ENCODE results near the gene SERPINA1. TPM values are rescaled to one million over a fixed set of nuclear protein-coding genes. Genes with fewer than 3 reads are reported as not detected.

The SERPINA1 gene
- total and polyA plus RNA-seq, 10 of the 15 experiments (the other 5 are each of a cell fraction or from before 2014, with no cell fraction given): 0.16 to 6.6 (median 0.53) TPM

DNA sequence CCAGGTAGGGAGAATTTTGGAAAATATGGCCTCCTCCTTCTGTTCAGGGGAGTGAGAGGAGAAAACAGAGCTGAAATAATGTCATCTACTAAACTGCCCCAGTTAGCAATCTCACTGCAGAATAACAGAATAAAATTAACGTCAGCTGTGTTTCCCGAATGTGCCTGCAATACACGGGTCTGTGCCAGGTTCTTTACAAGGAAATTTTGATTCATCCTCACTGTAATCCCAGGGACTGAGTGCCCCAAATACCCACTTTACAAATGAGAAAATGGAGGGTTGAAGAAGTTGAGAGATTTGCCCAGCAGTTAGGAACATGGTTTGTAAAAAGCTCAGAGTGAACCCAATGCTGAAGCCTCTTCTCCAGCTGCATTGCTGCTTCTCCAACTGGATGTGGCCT is 44.0 kb downstream of the SERPINA1 start:
- no peak for ATAC-seq
- H3K4me1 ChIP-seq (ENCODE audit: control insufficient read depth, insufficient read depth, low read length): peaks cover 22% of the 10 kb centered on the region
- no peak for DNase-seq (ENCODE audit: low read depth, low spot score)
- no peaks in the 10 kb centered on the region for H3K36me3 ChIP-seq (ENCODE audit: control insufficient read depth in 2 of 2, insufficient read depth in 2 of 2, low read length in 1 of 2)
- CTCF ChIA-PET: no interaction called here
- H3K27ac ChIP-seq (ENCODE audit: control insufficient read depth, insufficient read depth): no peak overlapping the region
- no peaks in the 10 kb centered on the region for H4K20me1 ChIP-seq (ENCODE audit: control insufficient read depth, insufficient read depth)
- peaks cover 11% of the 10 kb centered on the region for H3K9me3 ChIP-seq (replicated peaks; ENCODE audit: control insufficient read depth, insufficient read depth, low read length)
- no peak for FAIRE-seq
- TF ChIP-seq SMARCA5 (IDR thresholded peaks at IDR 0.05): no peak
- no peak for TF ChIP-seq SMAD1 (IDR thresholded peaks at IDR 0.05; ENCODE audit: low read depth, partially characterized antibody)
- no peak for TF ChIP-seq FOS (IDR thresholded peaks at IDR 0.05; ENCODE audit: borderline replicate concordance, extremely low read depth, insufficient read length)
- TF ChIP-seq, protein P1, sequence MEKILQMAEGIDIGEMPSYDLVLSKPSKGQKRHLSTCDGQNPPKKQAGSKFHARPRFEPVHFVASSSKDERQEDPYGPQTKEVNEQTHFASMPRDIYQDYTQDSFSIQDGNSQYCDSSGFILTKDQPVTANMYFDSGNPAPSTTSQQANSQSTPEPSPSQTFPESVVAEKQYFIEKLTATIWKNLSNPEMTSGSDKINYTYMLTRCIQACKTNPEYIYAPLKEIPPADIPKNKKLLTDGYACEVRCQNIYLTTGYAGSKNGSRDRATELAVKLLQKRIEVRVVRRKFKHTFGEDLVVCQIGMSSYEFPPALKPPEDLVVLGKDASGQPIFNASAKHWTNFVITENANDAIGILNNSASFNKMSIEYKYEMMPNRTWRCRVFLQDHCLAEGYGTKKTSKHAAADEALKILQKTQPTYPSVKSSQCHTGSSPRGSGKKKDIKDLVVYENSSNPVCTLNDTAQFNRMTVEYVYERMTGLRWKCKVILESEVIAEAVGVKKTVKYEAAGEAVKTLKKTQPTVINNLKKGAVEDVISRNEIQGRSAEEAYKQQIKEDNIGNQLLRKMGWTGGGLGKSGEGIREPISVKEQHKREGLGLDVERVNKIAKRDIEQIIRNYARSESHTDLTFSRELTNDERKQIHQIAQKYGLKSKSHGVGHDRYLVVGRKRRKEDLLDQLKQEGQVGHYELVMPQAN (conservative IDR thresholded peaks at IDR 0.05): no peak
- TF ChIP-seq SUZ12 (IDR thresholded peaks at IDR 0.05; ENCODE audit: unreplicated experiment): no peak
- H2AFZ ChIP-seq (ENCODE audit: control insufficient read depth, low read depth, low read length): no peak overlapping the region
- SMC1A ChIA-PET (ENCODE audit: uncharacterized antibody, unreplicated experiment): interaction anchor here (0.7 kb wide), 1 partner anchor 1698 kb away, joined by 4 read pairs; no protein-coding TSS in a partner anchor
- RAD21 ChIA-PET (ENCODE audit: unreplicated experiment): no interaction called here
- H3K9ac ChIP-seq (ENCODE audit: control insufficient read depth, insufficient read depth, low read length): no peak overlapping the region
- WGBS (ENCODE audit: insufficient coverage, insufficient replicate concordance, low lambda C conversion rate, missing lambda C conversion rate): 87% methylated on average over 3 of the region's 3 CpGs
- POLR2A ChIA-PET: no interaction called here
- H3K4me2 ChIP-seq (ENCODE audit: control insufficient read depth, insufficient read depth): no peak overlapping the region
- H3K27me3 ChIP-seq (replicated peaks in 1 of 2; ENCODE audit: control insufficient read depth in 2 of 2, insufficient read depth in 2 of 2, low read length in 1 of 2): no peaks in the 10 kb centered on the region
- no peak overlapping the region for H3K4me3 ChIP-seq
- H3K79me2 ChIP-seq (ENCODE audit: control insufficient read depth, insufficient read depth, low read length): no peaks in the 10 kb centered on the region
- in situ Hi-C loops (cut with MboI): no loop called here
- no TSS peak for BruUV-seq (replicated peaks)
- intact Hi-C loops (cut with micrococcal nuclease; ENCODE audit: unreplicated experiment): no loop called here
